K562 (cell line): ENCODE data around the gene IP6K2. TPM values are rescaled to one million over a fixed set of nuclear protein-coding genes. Genes with fewer than 3 reads are reported as not detected.

ENCODE experiments used
- ATAC-seq: fragments of 200-7000 bp; cut with Tn5 transposase; 3 replicates; pipeline ENCODE4 v1.9.1; 2020; ENCODE audit warnings: moderate library complexity
- BruUV-seq: library from RNA; stranded (reverse); fragments of 400-500 nt; replicated peaks from 2 replicates; lab custom pipeline; 2021; lab: Mats Ljungman, UMichigan
- CTCF ChIA-PET: fragments of 300-600 bp; formaldehyde crosslinking; extraction: SDS; loops from one replicate; lab custom pipeline; 2021; ENCODE audit warnings: low intra/inter-chr PET ratio; lab: Yijun Ruan, JAX
- POLR2A ChIA-PET: fragments of 300-600, 350-650 bp; sonication (Branson Sonifier 250); formaldehyde crosslinking; extraction: SDS; loops from one replicate; lab custom pipeline; 2021; ENCODE audit warnings: antibody characterized with exemption, inconsistent platforms; lab: Yijun Ruan, JAX
- DNase-seq, 4 experiments: peaks; one replicate each; pipeline versions ENCODE4 v3.0.0 to v3.0.0-alpha.2; 2011 to 2018; ENCODE audit warnings: low spot score in 3 of 4, mixed read lengths in 3 of 4; ENCODE audit errors: extremely low read depth in 1 of 4
- FAIRE-seq: peaks from 2 replicates; lab custom pipeline; 2011; peaks lifted over from hg19 to GRCh38; lab: Jason Lieb, UNC
- H2AFZ ChIP-seq: 2 replicates; pipeline ENCODE4 v1.6.0; 2011; ENCODE audit warnings: low read depth, low read length, control low read depth, inconsistent platforms
- H3K27ac ChIP-seq: fragments of 200-600 bp; 3 replicates; pipeline ENCODE4 v1.8.0; 2011; ENCODE audit warnings: low read depth, mild to moderate bottlenecking, control low read depth, inconsistent platforms, low read length, moderate library complexity, mixed read lengths; ENCODE audit errors: extremely low read depth
- H3K27me3 ChIP-seq, 2 experiments: fragments of 300-600 bp in 1 of 2; 2 replicates in 1 of 2; 3 replicates in 1 of 2; pipeline versions ENCODE4 v1.6.0 to v1.8.0; 2011; ENCODE audit warnings: inconsistent platforms in 2 of 2, low read length in 2 of 2, mild to moderate bottlenecking in 1 of 2, mixed read lengths in 1 of 2, moderate library complexity in 1 of 2; ENCODE audit not compliant: control insufficient read depth in 2 of 2, insufficient read depth in 2 of 2
- H3K36me3 ChIP-seq: fragments of 300-600 bp; 3 replicates; pipeline ENCODE4 v1.8.0; 2011; ENCODE audit warnings: mild to moderate bottlenecking, low read length, inconsistent platforms; ENCODE audit not compliant: control insufficient read depth, insufficient read depth
- H3K4me1 ChIP-seq, 2 experiments: fragments of 200-600 bp in 1 of 2; replicated peaks in 1 of 2; 2 replicates in 1 of 2; 3 replicates in 1 of 2; pipeline versions ENCODE4 v1.5.1 to v1.8.0; 2011; ENCODE audit warnings: inconsistent platforms in 2 of 2, low read length in 2 of 2, mild to moderate bottlenecking in 1 of 2, mixed read lengths in 1 of 2, moderate library complexity in 1 of 2; ENCODE audit not compliant: control insufficient read depth in 2 of 2, insufficient read depth in 2 of 2
- H3K4me2 ChIP-seq: 2 replicates; pipeline ENCODE4 v1.6.1; 2011; ENCODE audit warnings: low read length, control low read depth, inconsistent platforms, mixed read lengths; ENCODE audit not compliant: insufficient read depth
- H3K4me3 ChIP-seq: fragments of 200-600 bp; sonication (generic), shearing (Covaris generic); 2 replicates; pipeline ENCODE4 v1.5.1; 2016; ENCODE audit warnings: control low read depth, inconsistent platforms
- H3K79me2 ChIP-seq: fragments of 200-600 bp; 3 replicates; pipeline ENCODE4 v1.8.0; 2011; ENCODE audit warnings: low read length, inconsistent platforms; ENCODE audit not compliant: control insufficient read depth, insufficient read depth
- H3K9ac ChIP-seq, 2 experiments: 2 replicates each; pipeline versions ENCODE4 v1.6.0 to v1.6.1; 2011; ENCODE audit warnings: low read depth in 2 of 2, low read length in 2 of 2, control low read depth in 1 of 2, inconsistent platforms in 1 of 2, mild to moderate bottlenecking in 1 of 2, mixed read lengths in 1 of 2; ENCODE audit not compliant: insufficient read depth in 1 of 2
- H3K9me1 ChIP-seq: one replicate; pipeline ENCODE4 v1.6.0; 2011; ENCODE audit warnings: inconsistent platforms, mild to moderate bottlenecking, low read length, moderate library complexity; ENCODE audit not compliant: control insufficient read depth, insufficient read depth
- H3K9me3 ChIP-seq: replicated peaks from 2 replicates; pipeline ENCODE4 v1.5.1; 2011; ENCODE audit warnings: low read depth, low read length, inconsistent platforms; ENCODE audit not compliant: control insufficient read depth, insufficient read depth
- H4K20me1 ChIP-seq: replicated peaks from 2 replicates; pipeline ENCODE4 v1.6.1; 2011; ENCODE audit warnings: low read length, inconsistent platforms, mixed read lengths; ENCODE audit not compliant: control insufficient read depth, insufficient read depth
- PPARD ChIP-seq: fragments of 250-450 bp; sonication (Bioruptor Pico); IDR thresholded peaks from 2 replicates; pipeline ENCODE4 v1.8.0; 2022; ENCODE audit warnings: inconsistent platforms, mild to moderate bottlenecking, moderate library complexity
- WGBS: fragments of 100-300 bp; shearing (Covaris generic); methylation state at CpG from one replicate; pipeline ENCODE4 v1.1.6; 2016; ENCODE audit warnings: low coverage, mixed read lengths; ENCODE audit not compliant: insufficient coverage; ENCODE audit errors: missing lambda C conversion rate; 5-methylcytosine and 5-hydroxymethylcytosine counted together
- in situ Hi-C: fragments of 300-500 bp; cut with MboI; formaldehyde crosslinking; loops from 4 replicates; pipeline ENCODE4 v1.15.0; 2018; ENCODE audit warnings: inconsistent platforms, mixed read lengths
- intact Hi-C: fragments of 100-400 bp; cut with micrococcal nuclease; formaldehyde crosslinking; loops from 2 replicates; pipeline ENCODE4 v1.14.2; 2022
- polyA plus RNA-seq, 8 experiments: library from polyadenylated mRNA; depleted of rRNA in 4 of 8; stranded (reverse) in 5 of 8; unstranded in 3 of 8; fragments of >200 nt; fragmentation: Nextera tagmentation in 2 of 8; fragmentation: Illumina TruSeq in 1 of 8; extraction: Ambion mirVana in 2 of 8; extraction: Trizol in 1 of 8; gene quantifications; 2 replicates each; pipeline versions ENCODE4 v1.2.1 to v1.2.3, GENCODE V29; 2011 to 2014; ENCODE audit warnings: inconsistent platforms in 1 of 8, missing spikeins in 1 of 8
- total RNA-seq, 7 experiments: library from RNA; depleted of rRNA in 6 of 7; stranded (reverse); fragments of >200 nt in 6 of 7; fragmentation: Illumina TruSeq in 2 of 7; extraction: Trizol in 2 of 7; gene quantifications; 2 replicates each; pipeline versions ENCODE4 v1.2.1 to v1.2.3, GENCODE V29; 2011 to 2021; ENCODE audit warnings: low replicate concordance in 1 of 7

IP6K2 gene
- total and polyA plus RNA-seq, 9 of the 15 experiments (the other 6 are each of a cell fraction or from before 2014, with no cell fraction given): 19.6 to 78.1 (median 48.0) TPM

DNA sequence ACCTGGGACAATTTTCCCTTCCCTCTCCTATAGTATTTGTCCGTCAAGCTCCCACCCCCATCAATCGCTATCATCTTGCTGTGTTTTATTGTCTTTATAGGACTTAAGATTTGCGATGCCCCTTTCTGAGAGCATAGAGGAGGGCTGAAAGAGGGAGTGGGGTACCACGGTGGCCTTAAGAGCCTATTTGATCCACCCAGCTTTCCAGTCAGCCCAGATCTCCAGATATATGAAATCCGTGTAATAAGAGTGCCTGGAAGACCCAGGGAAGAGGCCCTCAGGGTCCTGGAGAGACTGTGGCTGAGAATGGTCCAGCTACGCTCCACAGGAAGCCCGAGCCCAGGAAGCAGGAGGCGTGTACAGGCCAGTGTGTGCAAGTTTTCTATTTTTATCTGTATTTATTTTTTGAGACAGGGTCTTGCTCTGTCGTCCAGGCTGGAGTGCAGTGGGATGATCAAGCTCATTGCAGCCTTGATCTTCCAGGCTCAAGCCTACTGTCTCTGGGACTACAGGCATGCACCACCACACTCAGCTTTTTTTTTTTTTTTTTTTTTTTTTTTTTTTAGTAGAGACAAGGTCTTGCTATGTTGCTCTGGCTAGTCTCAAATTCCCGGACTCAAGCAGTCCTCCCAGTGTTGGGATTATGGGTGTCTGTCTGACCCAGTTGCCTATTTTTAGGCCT is 30.3 kb downstream of the IP6K2 start:
- no peak for TF ChIP-seq PPARD (CRISPR knock-in tag)
- no peak for DNase-seq
- Histone ChIP-seq H4K20me1 (peaks cover 13% of the 10 kb centered on the region; the same call in 1 of the 2 replicates), H3K9ac (peak overlapping the region in 1 of 2 experiments; percentile 52; a peak in 2 of 4 replicates), H3K9me3 (no peaks in the 10 kb centered on the region), H3K27me3 (no peaks in the 10 kb centered on the region), H3K79me2 (peaks cover 27% of the 10 kb centered on the region), H3K4me3 (peak overlapping the region; percentile 88), H3K27ac (no peak overlapping the region), H3K36me3 (peaks cover 63% of the 10 kb centered on the region), H2AFZ (no peak overlapping the region), H3K4me2 (peak overlapping the region; percentile 91; the same call in 1 of the 2 replicates), H3K4me1 (peaks cover 21 to 30% of the 10 kb centered on the region in 2 experiments; a peak in 4 of 5 replicates), H3K9me1 (no peaks in the 10 kb centered on the region)
- in situ Hi-C loops (no loop called here), intact Hi-C loops (no loop called here)
- 53% methylated on average over 7 of the region's 10 CpGs for WGBS
- POLR2A ChIA-PET: interaction anchor here (0.7 to 1.1 kb wide), 2 partner anchors 10 to 12 kb away, joined by 3 read pairs; no protein-coding TSS in a partner anchor
- ATAC-seq: no peak
- no TSS peak for BruUV-seq
- CTCF ChIA-PET: interaction anchor here (0.6 kb wide), 1 partner anchor 265 kb away, joined by 3 read pairs; no protein-coding TSS in a partner anchor
- no peak for FAIRE-seq
